Astrocyte of the spinal cord (primary cell): ENCODE data around the gene NDUFA13.

Experiments
- DNase-seq: peaks from one replicate; pipeline ENCODE4 v3.0.0; 2011; ENCODE audit warnings: low read depth, low spot score
- H3K4me3 ChIP-seq: 2 replicates; pipeline ENCODE4 v1.5.1; 2011; ENCODE audit warnings: low read depth, mild to moderate bottlenecking, low read length, moderate library complexity
- CTCF ChIP-seq: IDR thresholded peaks from 2 replicates; pipeline ENCODE4 v1.5.1; 2012; ENCODE audit warnings: low read depth, mild to moderate bottlenecking, low read length, inconsistent platforms
- in situ Hi-C: cut with HindIII; loops from 2 replicates; pipeline ENCODE4 v1.10.0; 2017; ENCODE audit warnings: low sequenced_read_pairs

Gene NDUFA13

GRCh38 chr19:19542507-19542906, 26.5 kb downstream of the NDUFA13 start:
- no peak overlapping the region for H3K4me3 ChIP-seq
- TF ChIP-seq CTCF = no peak
- in situ Hi-C loops = no loop called here
- DNase-seq = no peak

GRCh38 chr19:19543101-19543500, 27.1 kb downstream of the NDUFA13 start:
- no peak overlapping the region for H3K4me3 ChIP-seq
- in situ Hi-C loops = no loop called here
- no peak for DNase-seq
- TF ChIP-seq CTCF = no peak

GRCh38 chr19:19543640-19544039, 27.6 kb downstream of the NDUFA13 start:
- no peak overlapping the region for H3K4me3 ChIP-seq
- in situ Hi-C loops = no loop called here
- TF ChIP-seq CTCF = no peak
- no peak for DNase-seq

GRCh38 chr19:19544257-19544953, 28.4 kb downstream of the NDUFA13 start:
- no peak for DNase-seq
- in situ Hi-C loops = no loop called here
- TF ChIP-seq CTCF = no peak
- H3K4me3 ChIP-seq = no peak overlapping the region

- in situ Hi-C loops = no loop called here
These were observed 29.0 kb downstream of the NDUFA13 start for GRCh38 chr19:19544954-19545591.

GRCh38 chr19:19545707-19546106, 29.7 kb downstream of the NDUFA13 start:
- no peak for DNase-seq
- in situ Hi-C loops = no loop called here
- no peak overlapping the region for H3K4me3 ChIP-seq
- TF ChIP-seq CTCF = no peak

More at GRCh38 chr19:19544954-19545591, 29.0 kb downstream of the NDUFA13 start:
- DNase-seq = no peak
- H3K4me3 ChIP-seq = no peak overlapping the region
- TF ChIP-seq CTCF = no peak
